ENCODE measurements around the gene MVB12B.

DNA sequence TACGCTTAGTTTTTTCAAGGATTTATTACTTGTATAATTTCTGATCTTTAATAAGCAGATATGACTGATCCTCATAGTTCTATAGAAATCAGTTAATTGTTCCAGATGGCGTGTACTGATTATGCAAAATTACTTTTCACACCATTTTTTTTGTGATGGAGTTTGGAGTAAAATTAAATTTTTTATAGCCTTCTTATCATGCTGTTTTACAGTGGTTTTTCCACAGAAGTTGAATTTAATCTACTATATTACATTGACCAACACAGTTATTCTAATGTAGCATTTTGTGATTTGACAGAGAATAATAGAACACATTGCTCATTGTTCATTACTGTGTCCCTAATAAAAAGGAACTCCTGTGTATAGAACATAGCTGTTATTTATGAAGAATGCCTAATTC lies 111.1 kb downstream of the MVB12B start:
- no peak for TF ChIP-seq CTCF (IDR thresholded peaks at IDR 0.05; ENCODE audit: insufficient read depth, low read length)
- no peak for TF ChIP-seq POLR2AphosphoS5 (IDR thresholded peaks at IDR 0.05; ENCODE audit: low read depth)
- TF ChIP-seq REST (IDR thresholded peaks at IDR 0.05; ENCODE audit: insufficient replicate concordance, low read depth): no peak
- no peak for TF ChIP-seq GABPA (IDR thresholded peaks at IDR 0.05; ENCODE audit: low read depth)
